NCI-H69 (cell line): ENCODE measurements around the gene OSM.
"Not testable (repeated sequence)": the region's sequence is repeated elsewhere in the genome, so short reads cannot be mapped to it uniquely, and the experiment has no call there.

Experiments
- DNase-seq: peaks from one replicate; lab custom pipeline; 2025; lab: John Stamatoyannopoulos, UW

The OSM gene

GRCh38 chr22:30225220-30225927 is 41.3 kb downstream of the OSM start:
- DNase-seq = no peak

GRCh38 chr22:30224161-30224857 is 42.3 kb downstream of the OSM start:
- peak; percentile 21 for DNase-seq

- no peak for DNase-seq
These were observed 43.3 kb downstream of the OSM start for GRCh38 chr22:30223303-30223702.

GRCh38 chr22:30222321-30222720 is 44.3 kb downstream of the OSM start:
- DNase-seq = no peak

- no peak for DNase-seq
These were observed 45.3 kb downstream of the OSM start for GRCh38 chr22:30221121-30221992.

- DNase-seq = no peak
These were observed 46.2 kb downstream of the OSM start for GRCh38 chr22:30220338-30221012.

GRCh38 chr22:30219668-30220278 is 46.9 kb downstream of the OSM start:
- DNase-seq = no peak

GRCh38 chr22:30219049-30219654 is 47.5 kb downstream of the OSM start:
- DNase-seq = peak; percentile 64

GRCh38 chr22:30217698-30218560 is 48.7 kb downstream of the OSM start:
- DNase-seq = no peak

- DNase-seq = no peak
These were observed 49.9 kb downstream of the OSM start for GRCh38 chr22:30216710-30217109.

GRCh38 chr22:30216272-30216671 is 50.4 kb downstream of the OSM start:
- not testable (repeated sequence) for DNase-seq

GRCh38 chr22:30214703-30215407 is 51.8 kb downstream of the OSM start:
- DNase-seq = peak; percentile 51

- DNase-seq = peak; percentile 25
These were observed 53.6 kb downstream of the OSM start for GRCh38 chr22:30212996-30213441.
